Measurements from ENCODE around the gene TUBD1.
A peak's percentile ranks its signal among the peaks of the same experiment; 100 is the strongest.
"Not testable (repeated sequence)": the region's sequence is repeated elsewhere in the genome, so short reads cannot be mapped to it uniquely, and the experiment has no call there.

The TUBD1 gene

DNA sequence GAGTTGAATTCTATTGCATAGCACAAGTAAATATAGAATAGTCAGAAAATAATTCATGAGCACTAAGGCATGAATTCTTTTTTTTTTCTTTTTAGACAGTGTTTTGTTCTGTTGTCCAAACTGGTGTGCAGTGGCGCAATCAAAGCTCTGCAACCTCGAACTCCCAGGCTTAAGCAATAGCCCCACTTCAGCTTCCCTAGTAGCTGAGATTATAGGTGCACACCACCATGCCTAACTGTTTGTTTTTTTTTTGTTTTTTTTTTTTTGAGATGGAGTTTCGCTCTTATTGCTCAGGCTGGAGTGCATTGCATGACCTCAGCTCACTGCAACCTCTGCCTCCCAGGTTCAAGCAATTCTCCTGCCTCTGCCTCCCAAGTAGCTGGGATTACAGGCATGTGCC, 16.6 kb downstream of the TUBD1 start:
- no peak for DNase-seq (ENCODE audit: low read depth in 2 of 2)

DNA sequence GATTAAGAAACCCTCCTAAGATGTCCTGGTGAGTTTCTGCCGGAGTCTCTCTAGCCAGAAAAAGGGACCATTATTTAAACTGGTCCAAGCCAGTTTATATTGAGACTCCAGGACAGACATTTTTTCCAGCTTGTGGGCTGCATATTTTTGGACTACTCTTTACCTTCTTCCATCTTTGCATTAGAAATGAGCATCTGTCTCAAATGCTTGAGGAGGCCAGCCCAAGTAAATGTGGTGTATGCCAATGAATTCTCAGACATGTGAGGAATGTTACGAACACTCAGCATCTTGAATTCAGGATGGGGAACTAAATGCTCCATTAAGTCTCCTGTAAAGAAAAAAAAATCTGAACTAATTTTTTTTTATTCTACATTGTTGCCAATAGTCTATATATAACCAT, 18.4 kb downstream of the TUBD1 start:
- no peak for DNase-seq (ENCODE audit: low read depth in 2 of 2)

DNA sequence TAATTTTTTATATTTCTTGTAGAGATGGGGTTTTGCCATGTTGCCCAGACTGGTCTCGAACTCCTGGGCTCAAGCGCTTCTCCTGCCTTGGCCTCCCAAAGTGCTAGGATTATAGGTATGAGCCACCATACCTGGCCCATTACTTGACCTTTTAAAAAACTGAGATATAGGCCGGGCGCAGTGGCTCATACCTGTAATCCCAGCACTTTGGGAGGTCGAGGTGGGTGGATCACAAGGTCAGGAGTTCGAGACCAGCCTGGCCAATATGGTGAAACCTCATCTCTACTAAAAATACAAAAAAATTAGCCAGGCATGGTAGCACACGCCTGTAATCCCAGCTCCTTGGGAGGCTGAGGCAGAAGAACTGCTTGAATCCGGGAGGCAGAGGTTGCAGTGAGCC, 19.3 kb downstream of the TUBD1 start:
- DNase-seq (ENCODE audit: low read depth in 2 of 2), result not testable (repeated sequence)

DNA sequence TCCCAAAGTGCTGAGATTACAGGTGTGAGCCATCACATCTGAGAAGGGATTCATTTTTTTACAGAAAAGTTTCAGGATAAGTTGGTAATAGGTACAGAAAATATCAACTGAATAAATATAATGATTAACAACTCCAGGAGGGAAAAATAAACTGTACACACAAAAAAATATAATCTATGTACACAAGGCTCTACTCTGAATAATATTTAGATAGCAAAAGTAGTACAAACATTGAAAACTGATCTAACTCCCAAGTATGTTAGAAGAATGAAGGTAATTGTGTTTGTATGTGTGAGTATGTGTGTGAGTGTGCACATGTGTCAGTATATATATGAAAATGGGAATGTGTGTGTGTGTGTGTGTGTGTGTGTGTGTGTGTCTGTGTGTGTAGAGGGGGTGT, 20.4 kb downstream of the TUBD1 start:
- no peak for DNase-seq (ENCODE audit: low read depth in 2 of 2)

DNA sequence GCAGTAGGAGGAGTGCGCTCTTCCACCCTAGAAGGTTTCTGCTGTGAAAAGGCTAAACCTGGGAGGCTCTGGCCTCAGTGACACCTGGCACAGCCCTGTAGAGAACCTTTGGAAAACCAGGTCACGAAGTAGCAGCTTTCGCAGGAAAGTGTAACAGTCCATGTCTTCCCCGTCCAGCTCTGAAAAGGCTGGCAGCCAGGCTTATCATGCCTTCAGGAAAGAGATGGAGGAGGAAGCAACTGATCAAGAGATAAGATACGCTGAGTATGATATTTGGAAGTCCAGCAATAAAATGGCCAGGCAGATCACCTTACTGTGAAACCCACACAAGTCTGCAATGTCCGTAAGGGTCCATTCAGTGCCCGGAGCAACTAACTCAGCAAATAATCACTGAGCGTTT, 22.3 kb downstream of the TUBD1 start:
- DNase-seq (ENCODE audit: low read depth in 2 of 2), result no peak

DNA sequence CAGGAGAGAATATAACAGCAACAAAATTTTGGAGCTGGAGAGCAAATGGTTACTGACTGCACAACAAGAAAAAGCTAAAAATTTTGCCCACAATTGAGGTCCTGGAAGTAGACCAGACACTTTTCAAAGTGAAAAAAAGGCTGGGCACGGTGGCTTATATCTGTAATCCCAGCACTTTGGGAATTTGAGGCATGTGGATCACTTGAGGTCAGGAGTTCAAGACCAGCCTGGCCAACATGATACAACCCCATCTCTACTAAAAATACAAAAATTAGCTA, 22.9 kb downstream of the TUBD1 start:
- no peak for DNase-seq (ENCODE audit: low read depth in 2 of 2)

DNA sequence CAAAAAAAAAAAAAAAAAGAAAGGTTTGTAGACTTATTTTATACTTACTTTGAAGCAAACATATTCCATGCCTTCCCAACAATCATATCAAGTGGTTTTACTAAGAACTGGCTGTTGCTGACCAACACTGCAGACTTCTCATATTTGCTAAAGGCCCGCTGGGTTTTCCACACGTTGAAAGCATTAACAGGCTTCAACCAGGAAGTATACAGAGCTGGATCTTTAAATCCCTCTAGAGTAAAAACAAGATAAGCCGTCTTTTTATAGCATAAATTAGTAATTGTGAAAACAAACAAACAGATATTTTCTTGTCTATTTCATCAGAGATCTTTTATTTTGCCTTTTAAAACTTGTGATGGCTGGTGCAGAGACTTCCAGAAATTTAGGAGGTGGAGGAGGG, 29.1 kb downstream of the TUBD1 start:
- no peak for DNase-seq (ENCODE audit: low read depth in 2 of 2)

DNA sequence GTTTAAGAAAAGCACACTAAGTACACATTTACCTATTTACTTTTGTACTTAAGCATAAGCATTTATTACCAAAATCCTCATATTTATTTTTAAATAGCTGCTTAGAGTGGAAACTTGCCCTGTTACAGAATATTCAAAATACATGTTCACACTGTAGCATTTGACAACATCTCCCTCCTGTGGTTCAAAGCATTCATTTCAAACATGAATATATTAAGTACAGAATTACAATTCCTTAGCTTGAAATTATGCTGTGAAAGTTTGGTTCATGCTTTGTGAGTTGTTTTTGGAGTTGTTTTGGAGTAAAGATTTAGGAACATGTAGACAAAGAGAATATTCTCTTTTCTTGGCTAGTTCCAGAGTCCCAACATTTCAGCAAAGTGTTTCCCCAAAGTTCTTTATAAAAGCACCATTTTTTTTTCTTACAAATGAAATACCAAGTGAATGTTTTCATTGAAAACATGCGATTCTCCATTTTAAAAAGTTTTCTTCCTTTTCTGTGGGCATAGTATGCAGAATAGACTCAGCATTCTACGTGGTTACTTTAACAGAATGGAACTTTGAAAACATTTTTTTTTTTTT, 33.2 kb downstream of the TUBD1 start:
- DNase-seq (ENCODE audit: low read depth in 2 of 2), result no peak

DNA sequence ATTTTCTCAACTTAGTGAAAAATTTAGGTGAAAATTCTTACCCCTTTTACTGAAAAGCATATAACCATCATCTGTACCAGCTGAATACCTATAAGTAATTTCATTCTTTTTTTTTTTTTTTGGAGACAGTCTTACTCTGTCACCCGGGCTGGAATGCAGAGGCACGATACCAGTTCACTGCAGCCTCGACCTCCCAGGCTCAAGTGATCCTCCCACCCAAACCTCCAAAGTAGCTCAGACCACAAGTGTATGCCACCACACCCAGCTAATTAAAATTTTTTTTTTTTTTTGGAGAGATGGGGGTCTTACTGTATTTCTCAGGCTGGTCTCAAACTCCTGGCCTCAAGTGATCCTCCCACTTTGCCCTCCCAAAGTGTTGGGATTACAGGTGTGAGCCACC, 33.8 kb downstream of the TUBD1 start:
- no peak for DNase-seq (ENCODE audit: low read depth in 2 of 2)

DNA sequence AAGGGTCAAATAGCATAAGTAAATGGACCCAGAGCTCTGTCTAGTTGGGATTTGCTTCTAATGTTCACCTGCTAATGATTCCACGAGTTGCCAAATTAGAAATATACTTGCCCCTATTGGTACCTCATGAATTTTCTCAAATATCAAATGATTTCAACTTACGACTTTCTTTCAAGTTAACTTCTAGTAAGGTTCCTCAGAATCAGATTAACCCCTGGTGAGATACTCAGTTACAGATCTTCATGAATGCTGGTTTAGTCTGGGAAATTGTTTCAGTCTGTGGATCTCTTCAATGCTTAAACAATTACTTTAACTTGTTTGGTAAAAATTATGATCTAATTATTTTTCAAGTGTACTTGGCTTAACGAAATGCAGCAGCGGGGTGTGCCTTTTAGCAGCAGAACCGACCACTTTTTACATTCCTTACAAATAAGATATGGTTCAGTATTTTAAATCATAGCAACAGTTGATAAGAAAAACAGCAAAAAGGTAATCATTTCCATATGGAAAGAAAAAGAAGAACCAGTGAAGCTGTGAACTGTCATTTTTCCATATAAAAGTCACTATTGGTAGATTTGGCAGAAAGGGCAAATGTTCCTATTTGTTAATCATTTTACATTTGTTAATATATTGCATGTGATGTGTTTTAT, 34.5 kb downstream of the TUBD1 start:
- no peak for DNase-seq (ENCODE audit: low read depth in 2 of 2)

DNA sequence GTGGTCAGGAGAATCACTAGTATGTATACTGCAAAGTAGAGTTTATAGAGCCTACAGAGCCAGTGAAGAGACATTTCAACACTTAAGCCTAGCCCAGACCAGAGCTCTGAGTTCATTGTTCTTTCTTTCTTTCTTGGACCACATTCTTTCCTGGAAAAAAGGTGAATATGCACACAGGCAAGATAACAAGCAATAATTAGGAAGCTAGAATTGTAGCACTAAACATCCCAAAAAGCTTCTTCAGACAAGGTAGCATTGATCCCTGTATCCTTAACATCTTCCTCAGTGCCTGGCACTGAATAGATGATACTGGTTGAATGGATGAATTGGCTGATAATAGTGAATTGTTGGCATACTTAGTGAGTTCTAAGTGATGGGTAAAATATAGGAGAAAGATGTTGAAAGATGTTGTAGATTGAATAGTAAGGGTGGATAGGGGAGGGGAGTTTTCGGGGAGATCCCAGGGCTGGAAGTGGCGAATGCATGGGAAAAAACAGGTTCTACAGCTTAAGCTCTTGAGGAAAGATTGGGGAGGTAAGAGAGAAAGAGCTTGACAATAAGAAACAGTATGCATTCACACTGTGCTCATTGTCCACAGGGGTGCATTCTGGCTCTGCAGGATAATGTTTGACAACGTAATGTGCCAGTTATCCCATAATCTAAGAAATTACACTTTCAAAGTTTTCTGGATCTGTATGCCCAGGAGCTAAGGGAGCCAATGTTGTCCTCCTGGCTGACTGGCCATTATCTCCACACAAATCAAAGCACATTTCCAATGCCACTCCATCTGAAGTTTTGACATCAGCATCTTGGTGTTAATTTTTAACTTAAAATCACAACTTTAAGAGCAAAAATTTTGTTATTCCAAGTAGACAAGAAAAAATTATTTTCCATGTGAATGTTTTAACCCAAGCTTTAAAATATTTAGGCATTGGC, 35.6 kb downstream of the TUBD1 start:
- DNase-seq (ENCODE audit: low read depth in 2 of 2), result no peak

DNA sequence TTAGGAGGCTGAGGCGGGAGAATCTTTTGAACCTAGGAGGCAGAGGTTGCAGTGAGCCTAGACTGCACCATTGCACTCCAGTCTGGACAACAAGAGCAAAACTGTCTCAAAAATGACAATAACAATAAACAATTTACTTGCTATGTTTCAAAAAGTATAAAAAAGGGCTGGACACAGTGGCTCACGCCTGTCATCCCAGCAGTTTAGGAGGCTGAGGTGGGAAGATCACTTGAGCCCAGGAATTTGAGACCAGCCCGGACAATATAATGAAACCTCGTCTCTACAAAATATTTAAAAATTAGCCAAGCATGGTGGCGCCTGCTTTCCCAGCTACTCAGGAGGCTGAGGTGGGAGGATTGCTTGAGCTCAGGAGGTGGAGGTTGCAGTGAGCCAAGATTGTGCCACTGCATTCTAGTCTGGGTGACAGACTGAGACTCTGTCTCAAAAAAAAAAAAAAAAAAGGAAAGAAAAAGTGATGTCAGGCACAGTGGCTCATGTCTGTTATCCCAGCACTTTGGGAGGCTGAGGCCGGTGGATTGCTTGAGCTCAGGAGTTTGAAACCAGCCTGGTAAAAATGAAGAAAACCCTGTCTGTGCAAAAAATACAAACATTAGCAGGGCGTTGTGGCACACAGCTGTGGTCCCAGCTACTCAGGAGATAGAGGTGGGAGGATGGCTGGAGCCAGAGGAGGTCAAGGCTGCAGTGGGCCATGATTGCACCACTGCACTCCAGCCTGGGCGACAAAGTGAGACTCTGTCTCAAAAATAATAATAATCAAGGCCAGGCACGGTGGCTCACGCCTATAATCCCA, 38.6 kb downstream of the TUBD1 start:
- not testable (repeated sequence) for DNase-seq (ENCODE audit: low read depth in 2 of 2)

DNA sequence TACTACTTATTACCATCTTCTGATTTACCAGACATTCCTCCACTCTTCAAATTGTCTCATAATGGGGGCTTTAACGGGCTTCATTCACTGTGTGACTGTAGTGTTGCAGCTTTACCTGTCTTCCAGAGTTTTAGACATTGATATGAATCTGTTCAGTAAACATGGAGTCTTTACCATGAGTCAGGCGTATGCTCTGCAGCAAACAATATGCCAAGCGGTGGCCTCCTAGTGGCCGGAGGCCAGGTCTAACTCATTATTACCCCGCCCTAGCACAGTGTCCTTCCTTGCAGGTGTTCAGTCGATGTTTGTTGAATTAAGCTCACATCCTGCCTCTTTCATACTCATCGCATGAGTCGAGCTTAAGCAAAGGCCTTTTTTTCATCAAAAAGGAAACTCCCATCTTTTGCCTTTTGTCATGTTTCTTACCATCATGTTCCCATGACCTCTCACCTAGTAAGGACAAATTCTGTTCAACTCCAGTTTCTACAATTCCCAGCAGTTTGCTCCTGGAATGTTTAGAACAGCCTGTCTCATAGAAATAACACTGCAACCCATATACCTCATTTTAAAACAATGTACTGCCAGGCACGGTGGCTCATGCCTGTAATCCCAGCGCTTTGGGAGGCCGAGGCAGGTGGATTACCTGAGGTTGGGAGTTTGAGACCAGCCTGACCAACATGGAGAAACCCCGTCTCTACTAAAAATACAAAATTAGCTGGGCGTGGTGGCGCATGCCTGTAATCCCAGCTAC, 39.4 kb downstream of the TUBD1 start:
- DNase-seq (ENCODE audit: low read depth in 2 of 2), result no peak

DNA sequence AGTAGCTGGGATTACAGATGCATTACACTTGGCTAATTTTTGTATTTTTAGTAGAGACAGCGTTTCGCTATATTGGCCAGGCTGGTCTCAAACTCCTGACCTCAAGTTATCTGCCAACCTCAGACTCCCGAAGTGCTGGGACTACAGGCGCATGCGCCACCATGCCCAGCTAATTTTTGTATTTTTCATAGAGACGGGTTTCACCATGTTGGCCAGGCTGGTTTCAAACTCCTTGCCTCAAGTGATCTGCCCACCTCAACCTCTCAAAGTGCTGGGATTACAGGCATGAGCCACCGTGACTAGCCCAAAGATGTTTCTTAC, 39.9 kb downstream of the TUBD1 start:
- not testable (repeated sequence) for DNase-seq (ENCODE audit: low read depth in 2 of 2)

DNA sequence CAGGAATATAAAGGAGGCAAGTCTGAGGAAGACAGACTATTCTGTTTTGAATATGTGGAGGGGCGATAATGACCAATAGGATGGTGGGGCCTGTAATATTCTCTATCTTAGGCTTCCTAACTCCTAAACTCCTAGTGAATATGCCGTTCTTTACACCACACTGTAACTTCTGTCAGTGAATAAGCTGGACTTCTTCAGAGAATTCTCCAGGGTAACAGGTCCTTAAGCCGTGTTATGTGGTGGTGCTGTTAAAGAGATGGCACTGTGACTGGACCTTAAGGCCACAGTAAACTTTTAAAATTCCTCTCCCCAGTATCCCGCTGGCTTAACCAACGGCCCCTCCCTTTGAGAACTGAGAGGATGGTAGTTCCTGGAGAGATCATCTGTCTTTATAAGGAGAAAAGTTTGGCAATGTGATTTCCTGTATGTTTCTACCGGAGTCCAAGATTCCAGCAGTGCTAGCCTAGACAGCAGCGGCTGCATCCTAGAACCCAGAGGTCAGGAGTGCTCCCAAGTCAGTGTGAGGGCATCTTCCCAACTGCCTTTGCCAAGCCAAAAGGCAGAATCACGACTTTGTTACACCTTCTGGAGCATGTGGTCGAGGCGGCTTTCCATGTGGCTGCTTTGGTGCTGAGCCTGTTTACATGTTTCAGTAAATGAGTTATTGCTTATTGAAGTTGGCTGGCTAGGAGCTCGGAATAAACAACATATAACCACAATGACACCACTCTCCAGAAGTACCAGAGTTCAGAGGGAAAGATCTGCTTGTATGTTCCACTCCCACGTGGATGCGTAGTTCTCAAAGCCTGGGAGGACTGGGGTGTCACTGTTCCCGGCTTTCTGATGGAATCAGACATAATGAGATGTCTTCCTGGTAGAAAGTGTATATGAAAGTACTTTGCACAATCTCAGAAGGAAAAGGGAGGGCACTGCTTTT, 41.0 kb downstream of the TUBD1 start:
- no peak for DNase-seq (ENCODE audit: low read depth in 2 of 2)

DNA sequence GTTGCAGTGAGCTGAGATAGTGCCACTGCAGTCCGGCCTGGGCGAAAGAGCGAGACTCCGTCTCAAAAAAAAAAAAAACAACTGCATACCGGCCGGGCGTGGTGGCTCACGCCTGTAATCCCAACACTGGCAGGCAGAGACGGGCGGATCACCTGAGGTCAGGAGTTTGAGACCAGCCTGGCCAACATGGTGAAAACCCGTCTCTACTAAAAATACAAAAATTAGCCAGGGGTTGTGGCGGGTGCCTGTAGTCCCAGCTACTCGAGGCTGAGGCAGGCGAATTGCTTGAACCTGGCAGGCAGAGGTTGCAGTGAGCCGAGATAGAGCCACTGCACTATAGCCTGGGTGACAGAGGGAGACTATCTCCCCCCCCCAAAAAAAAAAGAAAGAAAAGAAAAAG, 42.4 kb downstream of the TUBD1 start:
- DNase-seq (ENCODE audit: low read depth in 2 of 2), result not testable (repeated sequence)

DNA sequence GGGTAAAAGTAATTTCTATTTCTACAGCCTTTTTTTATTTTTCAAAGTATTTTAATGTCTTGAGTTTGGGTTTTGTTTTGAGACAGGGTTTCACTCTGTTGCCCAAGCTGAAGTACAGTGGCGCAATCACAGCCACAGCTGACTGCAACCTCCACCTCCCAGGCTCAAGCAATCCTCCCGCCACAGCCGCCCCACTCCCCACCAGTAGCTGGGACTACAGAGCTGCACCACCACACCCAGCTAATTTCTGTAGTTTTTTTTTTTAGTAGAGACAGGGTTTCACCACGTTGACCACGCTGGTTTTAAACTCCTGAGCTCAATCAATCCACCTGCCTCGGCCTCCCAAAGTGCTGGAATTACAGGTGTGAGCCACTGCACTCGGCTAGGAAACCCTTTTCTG, 44.0 kb downstream of the TUBD1 start:
- DNase-seq (ENCODE audit: low read depth in 2 of 2), result peak; percentile 65 to 74

DNA sequence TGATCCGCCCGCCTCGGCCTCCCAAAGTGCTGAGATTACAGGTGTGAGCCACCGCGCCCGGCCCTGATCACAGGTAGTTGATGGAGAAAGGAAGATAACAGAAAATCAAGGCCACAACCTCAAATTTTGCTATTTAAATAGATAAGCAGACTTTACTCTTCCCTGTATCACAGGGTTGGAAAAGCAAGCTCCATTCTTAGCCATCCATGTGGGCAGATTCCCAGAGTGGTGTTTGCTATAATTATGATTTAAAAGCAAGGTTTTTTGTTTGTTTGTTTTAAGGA, 44.4 kb downstream of the TUBD1 start:
- DNase-seq (ENCODE audit: low read depth in 2 of 2), result no peak

DNA sequence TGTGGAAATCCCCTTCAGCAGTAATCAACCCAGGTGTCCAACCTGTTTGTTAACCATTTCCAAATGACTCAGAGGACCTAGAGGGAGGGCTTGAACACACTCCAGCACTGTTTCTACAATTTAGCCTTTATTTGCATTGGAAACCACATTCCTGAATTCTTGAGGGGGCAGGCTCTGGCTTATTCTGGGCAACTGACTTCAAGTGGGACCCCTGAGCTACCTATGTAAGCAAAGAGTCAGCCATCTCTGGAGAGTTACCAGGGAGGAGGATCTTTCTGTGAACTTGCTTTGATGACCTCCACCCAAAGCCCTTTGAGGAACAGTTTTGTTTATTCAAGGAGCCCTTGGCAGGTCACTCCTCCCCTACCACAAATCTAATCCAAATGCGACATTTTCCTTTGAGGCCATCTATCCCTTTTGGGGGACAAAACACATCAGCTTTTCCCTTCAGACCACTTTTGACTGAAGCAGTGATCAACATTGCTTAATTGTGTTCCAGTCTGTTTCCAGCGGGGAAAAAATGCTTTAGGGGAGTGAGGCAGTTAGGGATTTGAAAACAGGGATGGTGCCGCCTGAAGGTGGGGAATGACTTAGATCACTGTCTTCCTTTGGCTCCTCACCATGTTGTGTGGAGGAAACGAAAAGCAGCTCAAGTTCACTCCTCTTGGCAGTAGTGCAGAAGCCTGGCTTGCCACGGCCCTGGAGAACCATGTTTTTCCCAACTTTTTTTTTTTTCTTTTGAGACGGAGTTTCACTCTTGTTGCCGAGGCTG, 46.2 kb downstream of the TUBD1 start:
- no peak for DNase-seq (ENCODE audit: low read depth in 2 of 2)

All from stimulated activated CD8-positive, alpha-beta memory T cell treated with anti-CD3 and anti-CD28 coated beads, Interleukin-15, amount 100 ng/mL, for 48 hours (primary cell).